Measurements from ENCODE around the gene FTSJ1. TPM values are rescaled to one million over a fixed set of nuclear protein-coding genes. Genes with fewer than 3 reads are reported as not detected.
A peak's percentile ranks its signal among the peaks of the same experiment; 100 is the strongest.

FTSJ1 gene
- total RNA-seq, 1 experiment from 2014 or later, result 53.9 TPM

DNA sequence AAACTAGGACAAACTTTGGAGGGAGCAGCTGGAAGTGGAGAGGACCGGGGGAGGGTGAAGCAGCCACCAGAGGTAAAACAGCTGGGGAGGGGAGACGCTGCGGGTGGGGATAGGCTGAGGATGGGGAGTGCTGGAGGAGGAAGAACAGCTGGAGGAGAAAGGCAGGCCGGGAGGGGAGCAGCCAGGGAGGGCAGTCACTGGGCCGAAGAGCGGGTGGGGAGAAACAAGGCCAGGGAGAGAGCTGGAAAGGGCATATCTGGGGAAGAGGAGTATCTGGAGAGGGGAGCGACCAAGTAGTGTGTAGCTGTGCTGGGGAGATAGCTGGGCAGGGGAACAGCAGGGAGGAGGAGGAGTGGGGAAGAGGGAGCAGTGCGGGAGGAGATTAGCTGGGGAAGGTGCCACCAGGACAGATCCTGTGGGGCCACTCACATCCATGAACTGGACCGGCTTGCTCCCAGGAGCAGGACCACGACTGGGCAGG lies 8.7 kb upstream of the FTSJ1 start (continued):
- TF ChIP-seq, protein P1, sequence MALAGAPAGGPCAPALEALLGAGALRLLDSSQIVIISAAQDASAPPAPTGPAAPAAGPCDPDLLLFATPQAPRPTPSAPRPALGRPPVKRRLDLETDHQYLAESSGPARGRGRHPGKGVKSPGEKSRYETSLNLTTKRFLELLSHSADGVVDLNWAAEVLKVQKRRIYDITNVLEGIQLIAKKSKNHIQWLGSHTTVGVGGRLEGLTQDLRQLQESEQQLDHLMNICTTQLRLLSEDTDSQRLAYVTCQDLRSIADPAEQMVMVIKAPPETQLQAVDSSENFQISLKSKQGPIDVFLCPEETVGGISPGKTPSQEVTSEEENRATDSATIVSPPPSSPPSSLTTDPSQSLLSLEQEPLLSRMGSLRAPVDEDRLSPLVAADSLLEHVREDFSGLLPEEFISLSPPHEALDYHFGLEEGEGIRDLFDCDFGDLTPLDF (CRISPR knock-in tag; IDR thresholded peaks at IDR 0.05), result no peak
- no peak for TF ChIP-seq ZBTB21 (CRISPR knock-in tag; IDR thresholded peaks at IDR 0.05; ENCODE audit: borderline replicate concordance)

DNA sequence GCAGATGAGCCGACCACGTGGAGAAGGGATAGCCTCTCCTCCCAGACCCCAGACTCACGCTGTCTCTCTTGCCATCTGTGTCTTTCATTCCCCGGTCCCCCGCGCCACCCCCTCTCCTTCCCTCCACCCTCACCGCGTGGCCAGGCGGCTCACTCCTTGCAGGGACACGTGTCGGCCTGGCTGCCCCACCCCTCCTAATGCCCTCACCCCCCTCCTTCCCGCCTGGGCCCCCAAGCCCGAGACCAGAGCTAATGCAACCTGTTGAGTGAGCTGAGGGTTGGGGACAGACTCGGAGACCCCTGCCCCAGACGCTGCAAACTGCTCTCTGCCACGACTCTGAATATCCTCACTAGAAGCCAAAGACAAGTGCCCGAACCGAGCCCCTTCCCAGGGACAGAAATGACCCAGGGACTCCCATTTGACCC lies 7.7 kb upstream of the FTSJ1 start:
- H3K9me3 Mint-ChIP-seq, result no peaks in the 10 kb centered on the region
- no peaks in the 10 kb centered on the region for H3K27me3 Mint-ChIP-seq (ENCODE audit: low read depth)
- CTCF ChIA-PET, result interaction anchor here (0.8 to 3.5 kb wide), 5 partner anchors 8 to 661 kb away, joined by 3 to 16 read pairs (median 3); partner anchors contain the start of gene FTSJ1
- peaks cover 36% of the 10 kb centered on the region for H3K4me1 Mint-ChIP-seq
- TF ChIP-seq SMAD4 (CRISPR knock-in tag; IDR thresholded peaks at IDR 0.05) (no peak), ETV6 (CRISPR knock-in tag; IDR thresholded peaks at IDR 0.05) (no peak), CTCF (IDR thresholded peaks at IDR 0.05) (no peak), HMGXB4 (CRISPR knock-in tag; IDR thresholded peaks at IDR 0.05) (no peak), FOXP1 (CRISPR knock-in tag; IDR thresholded peaks at IDR 0.05; ENCODE audit: borderline replicate concordance) (no peak), ZNF232 (CRISPR knock-in tag; IDR thresholded peaks at IDR 0.05) (no peak), GABPB1 (CRISPR knock-in tag; IDR thresholded peaks at IDR 0.05) (no peak), ELF4 (CRISPR knock-in tag; IDR thresholded peaks at IDR 0.05; ENCODE audit: low read depth) (no peak), CDX4 (CRISPR knock-in tag; IDR thresholded peaks at IDR 0.05; ENCODE audit: borderline replicate concordance) (no peak), CREM (CRISPR knock-in tag; IDR thresholded peaks at IDR 0.05) (no peak)
- TF ChIP-seq, protein P1 (CRISPR knock-in tag; IDR thresholded peaks at IDR 0.05), result no peak
- POLR2A ChIA-PET, result interaction anchor here (0.9 kb wide), 1 partner anchor 54 kb away, joined by 9 read pairs; the partner anchor contains the start of gene EBP
- peak overlapping the region; percentile 91 for H3K4me3 Mint-ChIP-seq
- H3K27ac Mint-ChIP-seq, result no peak overlapping the region
- no peak for DNase-seq (ENCODE audit: low spot score)
- peaks cover 15% of the 10 kb centered on the region for H3K36me3 Mint-ChIP-seq
- no peak for ATAC-seq

DNA sequence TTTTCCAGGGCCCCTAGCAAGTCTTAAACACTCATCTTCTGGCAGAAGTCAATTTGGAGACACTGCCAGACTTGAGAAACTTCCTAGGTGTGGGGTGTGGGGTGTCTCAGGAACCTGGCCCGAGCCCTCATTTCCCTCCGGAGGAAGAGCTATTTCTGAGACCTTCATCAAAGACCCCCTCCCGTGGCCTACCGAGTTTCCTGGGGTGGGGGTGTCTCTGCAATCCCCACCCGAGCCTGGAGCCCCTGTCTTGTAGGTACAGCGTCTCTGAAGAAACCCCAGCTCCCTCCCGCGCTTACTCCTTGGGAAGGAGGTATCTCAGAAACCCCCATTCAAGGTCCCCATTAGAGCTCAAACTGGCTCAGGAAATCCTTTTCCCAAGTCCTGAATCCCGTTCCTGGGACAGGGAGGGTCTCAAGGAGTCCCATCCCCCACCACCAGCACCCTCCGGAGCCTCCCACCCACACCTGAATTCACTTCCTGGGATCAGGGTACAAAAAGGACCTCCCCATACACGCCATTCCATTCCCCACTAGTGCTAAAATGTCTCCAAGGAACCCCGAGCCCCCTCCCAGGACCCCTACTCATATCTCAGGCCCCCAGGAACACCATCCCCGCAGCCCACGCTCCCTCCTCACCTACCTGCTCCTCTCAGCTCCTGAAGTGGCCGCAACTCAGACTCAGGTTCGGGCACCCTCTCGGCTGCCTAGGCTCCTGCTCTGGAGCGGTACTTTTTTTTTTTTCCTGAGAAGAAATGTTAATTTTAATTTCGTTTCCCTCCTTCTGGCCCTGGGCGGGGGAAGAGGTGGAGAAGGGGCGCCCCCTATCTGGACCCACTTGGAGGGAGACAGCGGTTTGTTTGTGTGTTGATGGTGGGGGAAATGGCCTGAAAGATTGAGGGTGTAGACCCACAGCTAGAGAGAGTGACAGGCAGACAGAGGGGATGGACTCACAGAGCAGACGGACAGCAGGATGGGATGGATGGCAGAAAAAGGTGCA lies 7.0 kb upstream of the FTSJ1 start:
- Mint-ChIP-seq H3K4me1 (peaks cover 43% of the 10 kb centered on the region), H3K27ac (peak overlapping the region; percentile 51; the same call in 1 of the 2 replicates), H3K9me3 (no peaks in the 10 kb centered on the region), H3K4me3 (peak overlapping the region; percentile 91), H3K27me3 (ENCODE audit: low read depth) (no peaks in the 10 kb centered on the region), H3K36me3 (peaks cover 13% of the 10 kb centered on the region)
- peak; percentile 48 for DNase-seq (ENCODE audit: low spot score)
- peak; percentile 37 for ATAC-seq
- ChIA-PET POLR2A (interaction anchor here (0.9 kb wide), 1 partner anchor 53 kb away, joined by 9 read pairs; the partner anchor contains the start of gene EBP), CTCF (interaction anchor here (1.1 to 3.5 kb wide), 3 partner anchors 25 to 386 kb away, joined by 3 to 16 read pairs (median 4); no protein-coding TSS in a partner anchor)
- TF ChIP-seq, protein P2, sequence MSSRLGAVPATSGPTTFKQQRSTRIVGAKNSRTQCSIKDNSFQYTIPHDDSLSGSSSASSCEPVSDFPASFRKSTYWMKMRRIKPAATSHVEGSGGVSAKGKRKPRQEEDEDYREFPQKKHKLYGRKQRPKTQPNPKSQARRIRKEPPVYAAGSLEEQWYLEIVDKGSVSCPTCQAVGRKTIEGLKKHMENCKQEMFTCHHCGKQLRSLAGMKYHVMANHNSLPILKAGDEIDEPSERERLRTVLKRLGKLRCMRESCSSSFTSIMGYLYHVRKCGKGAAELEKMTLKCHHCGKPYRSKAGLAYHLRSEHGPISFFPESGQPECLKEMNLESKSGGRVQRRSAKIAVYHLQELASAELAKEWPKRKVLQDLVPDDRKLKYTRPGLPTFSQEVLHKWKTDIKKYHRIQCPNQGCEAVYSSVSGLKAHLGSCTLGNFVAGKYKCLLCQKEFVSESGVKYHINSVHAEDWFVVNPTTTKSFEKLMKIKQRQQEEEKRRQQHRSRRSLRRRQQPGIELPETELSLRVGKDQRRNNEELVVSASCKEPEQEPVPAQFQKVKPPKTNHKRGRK (CRISPR knock-in tag; IDR thresholded peaks at IDR 0.05; ENCODE audit: borderline replicate concordance), result no peak
- TF ChIP-seq, protein P3, sequence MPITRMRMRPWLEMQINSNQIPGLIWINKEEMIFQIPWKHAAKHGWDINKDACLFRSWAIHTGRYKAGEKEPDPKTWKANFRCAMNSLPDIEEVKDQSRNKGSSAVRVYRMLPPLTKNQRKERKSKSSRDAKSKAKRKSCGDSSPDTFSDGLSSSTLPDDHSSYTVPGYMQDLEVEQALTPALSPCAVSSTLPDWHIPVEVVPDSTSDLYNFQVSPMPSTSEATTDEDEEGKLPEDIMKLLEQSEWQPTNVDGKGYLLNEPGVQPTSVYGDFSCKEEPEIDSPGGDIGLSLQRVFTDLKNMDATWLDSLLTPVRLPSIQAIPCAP (CRISPR knock-in tag; IDR thresholded peaks at IDR 0.05), result no peak
- TF ChIP-seq, protein P4, sequence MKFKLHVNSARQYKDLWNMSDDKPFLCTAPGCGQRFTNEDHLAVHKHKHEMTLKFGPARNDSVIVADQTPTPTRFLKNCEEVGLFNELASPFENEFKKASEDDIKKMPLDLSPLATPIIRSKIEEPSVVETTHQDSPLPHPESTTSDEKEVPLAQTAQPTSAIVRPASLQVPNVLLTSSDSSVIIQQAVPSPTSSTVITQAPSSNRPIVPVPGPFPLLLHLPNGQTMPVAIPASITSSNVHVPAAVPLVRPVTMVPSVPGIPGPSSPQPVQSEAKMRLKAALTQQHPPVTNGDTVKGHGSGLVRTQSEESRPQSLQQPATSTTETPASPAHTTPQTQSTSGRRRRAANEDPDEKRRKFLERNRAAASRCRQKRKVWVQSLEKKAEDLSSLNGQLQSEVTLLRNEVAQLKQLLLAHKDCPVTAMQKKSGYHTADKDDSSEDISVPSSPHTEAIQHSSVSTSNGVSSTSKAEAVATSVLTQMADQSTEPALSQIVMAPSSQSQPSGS (CRISPR knock-in tag; IDR thresholded peaks at IDR 0.05; ENCODE audit: borderline replicate concordance, low read depth), result no peak
- TF ChIP-seq OVOL2 (CRISPR knock-in tag; IDR thresholded peaks at IDR 0.05; ENCODE audit: borderline replicate concordance) (no peak), EMX1 (CRISPR knock-in tag; IDR thresholded peaks at IDR 0.05) (no peak), ZNF317 (CRISPR knock-in tag; IDR thresholded peaks at IDR 0.05; ENCODE audit: borderline replicate concordance, low read depth) (no peak)

Measured in WTC11 (cell line).